Measurements from ENCODE around the gene FSTL4. TPM values are rescaled to one million over a fixed set of nuclear protein-coding genes. Genes with fewer than 3 reads are reported as not detected.

FSTL4 gene
- total RNA-seq, 1 donor from 2014 or later = 0.20 TPM

DNA sequence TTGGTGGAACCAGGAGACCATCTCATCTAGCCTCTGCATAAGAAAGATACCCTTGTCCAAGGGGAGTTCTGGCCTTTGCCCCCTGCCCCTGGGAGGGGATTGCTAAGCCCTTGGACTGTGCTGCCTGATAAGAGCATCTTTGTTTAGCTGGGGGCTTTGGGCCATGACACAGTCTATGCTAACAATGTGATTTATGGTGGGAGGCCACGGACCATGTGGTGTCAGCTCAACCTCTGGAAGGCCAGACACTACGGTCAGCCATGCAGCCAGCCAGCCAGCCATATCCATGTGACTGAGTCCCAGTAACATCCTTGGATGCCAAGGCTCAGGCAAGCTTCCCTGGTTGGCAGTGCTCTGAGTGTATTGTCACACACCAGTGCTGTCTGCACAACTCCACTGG lies 244.4 kb downstream of the FSTL4 start:
- no peak for DNase-seq (ENCODE audit: low read depth in 2 of 2)

DNA sequence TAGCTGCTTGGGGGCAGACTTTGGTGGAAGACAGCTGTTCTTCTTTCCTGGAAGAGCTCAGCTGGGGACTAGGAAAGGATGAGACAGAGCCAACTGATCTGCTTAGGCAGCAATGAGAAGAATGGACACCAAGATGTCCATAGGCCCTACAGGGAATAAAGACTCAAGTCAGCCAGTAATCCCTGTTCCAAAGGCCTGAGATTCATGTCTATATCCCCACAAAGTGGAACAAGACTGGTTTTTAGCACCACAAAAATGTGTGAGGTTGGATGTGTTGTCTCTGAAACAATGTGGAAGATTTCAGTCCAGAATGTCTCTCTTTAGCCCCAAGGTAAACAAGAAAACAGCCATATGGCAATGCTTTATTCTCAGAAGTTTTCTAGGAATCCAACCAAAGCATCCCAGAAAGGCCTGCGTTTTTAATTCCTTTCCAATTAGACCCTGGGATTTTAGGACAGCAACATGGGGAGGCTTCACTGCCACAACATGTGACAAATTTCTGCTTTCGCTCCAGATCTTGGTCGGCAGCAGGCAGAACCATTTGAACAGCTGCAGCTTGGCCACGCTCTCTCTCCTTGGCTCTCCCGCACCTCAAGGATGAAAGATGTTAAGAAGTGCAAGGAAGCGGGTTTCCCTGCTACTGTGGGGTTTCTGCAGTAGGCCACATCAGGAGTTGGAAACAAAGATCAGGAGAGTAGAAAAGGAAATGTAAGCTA lies 245.1 kb downstream of the FSTL4 start:
- DNase-seq (ENCODE audit: low read depth in 2 of 2) = no peak

DNA sequence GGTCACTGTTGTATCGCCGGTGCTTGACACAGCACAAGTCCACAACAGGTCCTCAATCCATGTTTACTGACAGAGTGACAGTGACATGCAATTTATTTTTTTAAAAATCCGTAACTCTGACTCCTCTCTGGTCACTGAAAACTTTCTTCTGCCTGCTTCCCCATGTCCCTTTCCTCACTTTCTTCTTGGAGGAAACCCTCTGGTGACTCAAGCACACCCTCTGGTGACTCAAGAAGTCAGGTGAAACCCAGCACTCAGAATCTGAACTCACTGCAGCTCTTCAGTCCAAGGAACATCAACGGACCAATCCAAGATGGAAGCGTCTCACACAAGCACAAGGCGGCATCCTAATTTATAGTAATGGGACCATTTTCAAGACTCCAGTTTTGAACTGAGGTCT lies 245.9 kb downstream of the FSTL4 start:
- DNase-seq (ENCODE audit: low read depth in 2 of 2) = no peak

DNA sequence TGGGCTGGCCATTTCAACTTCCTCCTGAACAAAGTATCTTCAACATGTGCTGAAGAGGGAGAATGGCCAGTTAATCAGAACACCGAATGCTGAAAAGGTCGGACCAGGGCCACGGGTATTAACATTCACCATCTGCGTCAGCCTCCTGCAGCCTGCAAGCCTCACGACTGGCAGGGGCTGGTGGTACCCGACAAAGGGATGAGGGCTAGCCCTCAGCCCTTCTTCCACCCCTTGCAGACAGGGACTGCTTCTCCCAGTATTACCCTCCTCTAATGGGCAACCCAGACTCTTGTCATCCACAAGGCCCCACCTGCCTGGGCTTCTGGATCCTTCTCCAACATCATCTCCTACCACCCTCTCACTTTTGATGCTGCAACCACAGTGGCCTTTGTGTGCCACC lies 246.6 kb downstream of the FSTL4 start:
- no peak for DNase-seq (ENCODE audit: low read depth in 2 of 2)

DNA sequence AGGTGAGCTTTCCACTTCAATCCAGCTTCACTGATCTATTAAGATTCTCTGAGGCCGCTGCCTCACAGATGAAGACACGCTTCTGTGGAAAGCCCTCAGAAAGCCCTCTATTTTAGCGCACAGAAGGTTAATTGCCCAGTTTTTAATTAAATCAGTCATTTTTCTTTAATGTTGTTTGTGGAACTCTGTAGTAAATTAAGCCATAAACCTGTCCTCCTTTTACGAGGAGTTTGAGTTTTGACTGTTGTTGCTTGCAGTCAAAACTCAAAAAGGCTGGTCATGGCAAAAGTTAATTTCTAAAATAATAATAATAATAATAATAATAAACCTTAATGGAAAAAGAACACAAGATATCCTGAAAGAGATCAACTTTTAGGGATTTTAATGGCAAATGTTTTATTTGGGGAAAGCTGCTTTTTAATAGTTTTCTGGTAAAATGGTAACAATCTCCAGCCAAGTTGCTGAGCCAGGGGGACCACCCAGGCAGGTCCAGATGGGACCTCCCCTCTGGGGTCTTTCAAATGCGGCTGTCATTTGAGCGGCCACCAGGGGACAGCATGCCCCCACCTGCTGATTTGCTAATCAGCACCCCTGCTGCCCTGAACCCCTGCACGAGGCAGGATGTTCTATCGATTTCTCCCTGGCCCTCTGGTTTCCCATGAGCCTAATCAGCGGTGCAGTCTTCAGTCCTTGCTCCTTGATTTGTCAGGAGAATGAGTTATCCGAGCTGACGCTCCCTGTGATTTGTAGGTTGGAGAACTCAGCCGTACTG lies 247.2 kb downstream of the FSTL4 start:
- peak in 1 of 2 donors; percentile 22 for DNase-seq (ENCODE audit: low read depth in 2 of 2)

DNA sequence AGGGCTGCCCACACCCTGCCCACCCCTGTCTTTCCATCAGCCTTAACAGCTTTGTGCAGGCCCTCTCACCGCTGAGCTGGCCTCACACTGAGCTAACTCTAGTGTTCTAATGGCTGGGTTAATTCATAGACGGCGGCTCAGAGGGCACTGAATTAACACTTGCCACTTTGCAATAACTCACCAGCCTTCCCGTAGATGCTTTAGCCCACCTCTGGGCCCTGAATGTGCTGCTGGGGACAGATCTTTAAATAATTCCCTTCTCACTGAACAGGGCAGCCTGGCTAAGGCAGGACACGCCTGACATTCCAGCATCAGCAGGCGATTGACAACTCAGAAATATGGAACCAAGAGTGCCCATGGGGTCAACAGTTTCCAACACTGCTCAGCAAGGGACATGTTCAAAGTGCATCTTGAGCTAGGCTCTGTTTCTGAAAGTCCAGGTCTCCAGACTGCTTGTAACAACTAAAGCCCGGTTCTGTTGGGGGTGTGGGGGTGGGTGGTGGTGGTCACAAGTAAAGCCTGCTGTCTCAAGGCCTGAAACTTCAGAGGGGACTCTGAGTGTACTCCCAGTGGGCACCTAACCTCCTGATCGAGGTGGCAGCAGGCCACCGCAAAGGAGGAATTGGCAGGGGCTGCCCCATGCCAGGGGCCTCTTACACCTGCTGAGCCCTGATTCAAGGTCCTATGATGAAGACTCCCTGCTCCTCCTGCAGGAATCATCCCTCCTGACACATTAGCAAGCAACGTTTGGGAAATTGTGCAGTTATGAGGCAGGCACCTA lies 248.3 kb downstream of the FSTL4 start:
- no peak for DNase-seq (ENCODE audit: low read depth in 2 of 2)

DNA sequence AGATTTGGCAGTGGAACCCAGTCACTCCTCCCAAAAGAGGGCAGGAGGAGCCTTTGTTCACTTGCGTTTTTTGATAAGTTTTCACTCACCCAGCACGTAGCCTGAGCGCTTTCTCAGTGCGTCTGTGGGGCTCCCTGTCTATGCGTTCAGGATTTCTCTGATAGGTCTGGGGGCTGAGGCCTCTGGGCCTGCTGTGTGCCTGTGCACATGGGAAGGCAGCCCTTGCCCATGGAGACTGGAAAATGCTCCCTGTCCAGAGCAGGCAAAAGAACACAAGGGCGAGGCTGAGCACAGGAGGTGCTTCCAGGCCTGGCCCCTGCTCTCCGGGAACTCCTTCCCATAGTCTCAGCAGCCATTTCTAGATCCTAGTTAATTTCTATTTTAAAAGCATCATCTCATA lies 249.9 kb downstream of the FSTL4 start:
- DNase-seq (ENCODE audit: low read depth in 2 of 2) = no peak

DNA sequence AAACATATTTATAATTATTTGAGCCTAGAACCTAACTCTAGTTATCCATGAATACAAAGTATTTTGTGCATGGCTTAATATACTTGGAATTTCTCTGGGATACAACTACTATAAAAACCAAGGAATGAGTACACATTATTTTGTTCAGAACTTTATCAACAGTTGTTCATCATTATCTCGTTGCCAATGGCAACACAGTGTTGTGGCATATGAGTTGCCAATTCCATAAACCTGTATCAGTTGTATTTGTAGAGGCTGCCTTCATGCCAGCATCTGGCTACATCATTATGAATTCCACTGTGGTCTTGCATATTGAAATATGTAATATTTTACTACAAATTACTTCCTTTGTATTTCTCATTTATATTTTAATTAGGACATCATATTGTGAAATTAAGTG lies 250.4 kb downstream of the FSTL4 start:
- peak in 1 of 2 donors; percentile 11 for DNase-seq (ENCODE audit: low read depth in 2 of 2)

DNA sequence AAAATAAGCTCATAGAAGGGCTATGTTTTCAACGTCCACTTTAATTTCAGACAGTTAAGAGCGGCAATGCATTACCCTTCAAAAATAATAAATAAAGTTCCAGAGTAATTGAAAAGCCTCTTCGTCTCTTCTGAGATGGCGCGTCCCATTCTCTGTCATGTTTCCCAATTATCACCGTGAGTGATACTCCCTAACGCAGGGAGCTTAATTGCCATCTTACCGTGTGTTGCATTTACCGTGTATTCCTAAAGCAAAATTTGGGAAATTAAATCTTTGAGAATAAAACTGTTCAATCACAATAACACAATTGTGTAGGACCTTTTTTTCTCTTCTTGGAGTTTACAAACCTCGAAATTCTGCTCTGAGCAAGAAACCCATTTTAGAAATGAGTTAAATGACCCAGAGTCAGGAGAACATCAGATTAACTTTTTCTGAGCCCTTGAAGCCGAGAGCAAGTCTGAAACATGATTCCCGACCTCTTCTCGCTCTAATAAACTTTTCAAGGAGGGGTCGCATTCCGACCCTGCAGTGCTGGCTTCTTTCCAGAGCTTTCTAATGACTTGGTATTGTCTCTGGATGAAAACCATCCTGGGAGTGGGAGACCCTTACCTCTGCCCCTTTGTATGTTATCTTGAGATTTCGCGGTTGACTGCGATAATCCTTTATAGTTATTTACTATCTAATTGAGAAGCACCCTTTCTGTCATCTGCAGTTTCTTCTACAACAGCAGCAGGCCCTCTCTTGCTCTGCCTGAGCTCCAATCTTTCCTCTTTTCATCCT lies 251.5 kb downstream of the FSTL4 start:
- DNase-seq (ENCODE audit: low read depth in 2 of 2) = no peak

DNA sequence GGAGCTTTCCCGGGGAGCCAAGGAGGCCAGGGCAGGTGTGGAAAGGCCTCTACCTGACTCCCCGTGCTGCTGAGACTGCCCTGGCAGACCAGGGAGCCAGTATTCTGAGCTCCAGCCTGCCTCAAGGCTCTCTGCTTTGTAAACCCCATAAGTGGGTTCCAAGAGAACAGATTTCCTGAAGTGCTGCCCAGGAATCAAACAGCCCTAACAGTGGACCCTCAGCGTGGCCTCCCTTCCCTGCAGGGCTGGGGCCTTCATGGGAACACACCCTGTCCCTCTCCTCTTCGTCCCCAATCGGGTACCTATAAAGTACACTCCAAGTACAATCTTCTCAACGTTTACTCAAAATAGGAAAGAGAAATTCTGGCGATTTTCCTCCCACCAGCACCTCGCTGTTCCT lies 252.5 kb downstream of the FSTL4 start:
- DNase-seq (ENCODE audit: low read depth in 2 of 2) = no peak

DNA sequence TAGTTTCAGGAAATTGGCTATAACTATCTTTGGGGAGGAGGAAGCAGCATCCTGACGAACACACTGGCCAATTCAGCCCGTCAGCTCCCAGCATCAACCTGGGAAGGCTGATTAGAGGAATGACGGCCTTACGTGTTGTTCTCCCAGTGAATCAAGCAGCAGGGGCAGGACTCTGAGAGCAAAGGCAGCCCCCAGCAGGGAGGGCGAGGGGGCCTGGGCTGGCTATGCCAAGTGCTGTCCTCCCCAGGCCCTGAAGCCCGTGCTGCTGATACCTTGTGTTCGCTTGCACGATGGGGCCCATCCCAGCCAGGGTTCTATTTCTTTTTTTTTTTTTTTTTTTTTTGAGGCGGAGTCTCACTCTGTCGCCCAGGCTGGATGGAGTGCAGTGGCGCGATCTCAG lies 254.1 kb downstream of the FSTL4 start:
- no peak for DNase-seq (ENCODE audit: low read depth in 2 of 2)

DNA sequence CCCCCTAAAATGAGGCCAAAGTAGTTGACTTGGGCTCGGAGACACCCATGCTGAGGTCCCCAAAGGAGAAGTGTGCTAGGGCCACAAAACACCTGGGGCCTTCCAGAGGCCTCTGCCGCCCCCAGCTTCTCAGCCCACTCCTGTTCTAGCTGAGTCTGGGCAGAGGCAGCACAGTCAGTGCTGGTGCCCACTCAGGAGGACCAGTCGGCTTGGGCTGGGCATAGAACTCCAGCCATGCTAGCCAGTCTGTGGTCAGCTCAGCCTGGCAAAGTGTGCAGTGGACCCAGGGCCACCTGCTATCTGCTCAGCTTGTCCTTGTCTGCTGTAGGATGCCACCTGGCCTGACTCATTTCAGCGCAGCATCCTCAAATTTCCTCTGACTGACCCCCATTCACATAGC lies 254.6 kb downstream of the FSTL4 start:
- no peak for DNase-seq (ENCODE audit: low read depth in 2 of 2)

DNA sequence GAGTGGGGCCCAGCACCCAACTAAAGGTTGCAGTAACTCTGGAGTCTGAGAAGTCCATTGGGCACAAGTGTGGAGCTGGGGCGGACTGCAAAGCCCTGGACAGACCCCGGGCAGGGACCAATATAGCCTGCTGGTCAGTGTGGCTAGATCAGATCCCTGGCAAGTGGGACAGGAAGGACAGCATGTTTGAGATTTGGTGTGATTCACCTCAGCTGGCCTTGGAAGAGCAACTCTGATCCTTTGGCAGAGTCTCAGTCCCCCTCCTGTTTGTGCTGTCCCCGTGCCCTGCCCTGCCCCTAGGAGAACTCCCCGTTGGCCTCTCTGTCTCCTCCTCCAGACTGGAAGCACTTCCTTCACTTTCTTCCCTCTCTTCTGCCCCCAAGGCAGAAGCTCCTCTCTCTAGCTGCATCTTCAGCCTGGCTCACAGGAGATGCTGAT lies 255.3 kb downstream of the FSTL4 start:
- no peak for DNase-seq (ENCODE audit: low read depth in 2 of 2)

DNA sequence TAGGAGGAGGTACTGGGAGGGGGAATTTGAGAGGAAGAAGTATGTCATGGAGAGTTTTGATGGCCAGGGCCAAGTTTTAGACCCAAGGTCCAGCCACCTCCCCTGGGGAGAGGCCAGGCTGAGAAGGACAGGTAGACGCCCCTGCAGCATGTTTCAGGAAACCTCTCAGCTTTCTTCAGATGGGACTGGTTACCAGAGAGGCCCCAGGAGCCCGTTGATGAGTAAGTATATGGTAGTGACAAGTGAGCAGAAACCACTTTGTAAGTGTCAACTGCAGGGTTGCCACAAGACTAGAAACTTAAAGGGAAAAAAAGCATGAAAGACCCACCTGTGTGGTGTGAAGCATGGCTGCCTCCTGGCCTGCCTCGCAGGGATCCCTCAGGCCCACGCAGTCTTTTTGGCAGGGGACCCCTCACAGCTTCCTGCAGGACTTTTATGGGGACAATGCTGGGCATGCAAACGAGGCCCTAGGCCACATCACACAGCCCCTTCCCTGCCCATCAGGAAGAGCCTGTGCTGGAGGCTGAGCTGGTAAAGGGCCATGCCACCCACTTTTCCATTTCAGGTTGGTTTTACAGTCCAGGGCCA lies 255.9 kb downstream of the FSTL4 start:
- DNase-seq (ENCODE audit: low read depth in 2 of 2) = no peak

DNA sequence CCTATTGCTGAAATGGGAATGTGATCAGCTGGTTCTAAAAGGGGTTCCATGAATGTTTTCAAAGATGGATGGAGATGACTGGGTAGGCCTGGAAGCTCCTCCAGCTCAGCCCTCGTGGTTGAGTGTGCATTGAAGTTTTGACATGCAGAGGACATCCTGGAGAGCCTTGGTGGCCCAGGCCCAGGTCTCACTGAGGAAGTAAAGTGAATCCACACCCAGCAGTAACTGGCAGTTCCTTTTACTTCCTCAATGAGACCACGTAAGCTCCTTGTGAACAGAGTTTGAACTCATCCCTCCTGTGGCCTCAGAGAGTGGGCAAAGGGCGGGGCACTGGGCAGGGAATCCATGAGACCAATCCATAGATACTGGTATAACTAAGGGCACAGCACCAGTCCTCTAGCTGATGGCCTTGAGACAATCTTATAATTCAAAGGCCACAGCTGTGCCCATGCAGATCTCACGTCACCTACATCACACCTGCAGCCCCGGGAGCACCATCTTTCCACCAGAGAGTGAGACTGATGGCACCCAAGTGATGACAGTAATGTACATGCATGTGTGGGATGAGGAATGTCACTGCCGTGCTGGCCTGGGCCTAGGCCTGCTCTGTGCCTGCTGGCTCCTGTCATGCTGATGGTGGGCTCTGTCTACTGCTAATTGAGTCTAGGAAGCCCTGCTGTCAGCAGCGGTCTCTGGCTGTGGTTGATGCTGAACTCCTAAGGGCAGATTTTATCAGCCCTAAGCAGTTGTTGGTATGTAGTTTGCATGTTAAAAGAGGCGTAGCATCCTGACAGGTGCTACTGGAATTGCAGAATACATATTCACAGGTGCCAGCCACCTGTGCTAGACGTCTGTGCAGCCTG lies 257.8 kb downstream of the FSTL4 start:
- no peak for DNase-seq (ENCODE audit: low read depth in 2 of 2)

DNA sequence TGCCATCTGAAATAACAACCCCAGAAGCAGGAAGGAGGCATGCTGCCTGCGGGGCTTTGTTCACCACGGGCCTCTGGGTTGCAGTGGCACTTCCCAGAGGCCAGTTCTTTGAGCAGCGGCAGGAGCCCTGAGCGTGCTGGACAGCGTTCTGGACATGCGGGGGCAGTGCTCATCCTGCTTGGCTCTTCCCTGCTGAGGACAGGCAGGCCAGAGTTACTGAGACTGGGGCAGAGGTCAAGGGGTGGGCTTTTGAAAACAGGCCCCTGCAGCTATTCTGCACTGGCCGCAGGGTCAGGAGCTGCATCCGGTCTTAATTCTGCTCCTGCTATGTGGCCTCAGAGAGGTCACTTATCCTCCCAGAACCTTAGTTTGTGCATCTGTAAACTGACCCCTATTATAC lies 258.6 kb downstream of the FSTL4 start:
- peak in 1 of 2 donors; percentile 50 for DNase-seq (ENCODE audit: low read depth in 2 of 2)

DNA sequence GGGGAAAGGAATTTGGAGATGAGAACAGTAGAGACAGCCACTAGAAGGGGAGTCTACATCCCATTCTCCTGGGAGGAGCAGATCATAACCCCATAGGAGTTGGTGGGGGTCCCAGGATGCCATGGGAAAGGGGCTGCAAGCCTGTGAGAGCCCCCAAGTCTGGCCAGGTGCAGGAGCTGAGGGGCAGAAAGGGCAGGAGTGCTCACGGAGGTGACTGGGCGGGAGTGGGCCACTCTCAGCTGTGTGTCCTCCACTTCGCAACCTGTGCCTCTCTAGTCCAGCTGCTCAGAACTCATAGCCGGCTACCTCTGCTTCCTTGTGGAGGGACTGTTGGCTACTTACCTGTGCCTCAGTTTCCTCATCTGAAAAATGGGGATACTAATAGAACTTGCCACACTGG lies 263.9 kb downstream of the FSTL4 start:
- no peak for DNase-seq (ENCODE audit: low read depth in 2 of 2)

DNA sequence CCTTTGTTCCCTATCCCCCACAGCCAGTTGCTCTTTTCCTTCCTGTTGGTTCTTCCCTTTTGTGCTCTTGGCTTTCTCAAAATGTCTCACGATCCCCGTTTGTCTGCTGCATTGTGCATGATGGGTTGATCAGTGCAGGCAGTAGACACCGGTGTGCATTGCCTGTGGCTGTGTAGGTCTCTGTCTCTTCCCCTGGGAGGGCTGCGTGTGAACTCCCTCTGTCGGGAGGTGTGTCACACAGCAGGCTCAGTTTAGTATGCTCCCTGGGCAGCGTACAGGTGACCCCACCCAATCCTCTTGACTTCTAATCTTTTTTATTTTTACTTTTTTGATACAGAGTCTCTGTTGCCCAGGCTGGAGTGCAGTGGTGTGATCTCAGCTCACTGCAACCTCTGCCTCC lies 265.3 kb downstream of the FSTL4 start:
- DNase-seq (ENCODE audit: low read depth in 2 of 2) = peak in 1 of 2 donors; percentile 63

DNA sequence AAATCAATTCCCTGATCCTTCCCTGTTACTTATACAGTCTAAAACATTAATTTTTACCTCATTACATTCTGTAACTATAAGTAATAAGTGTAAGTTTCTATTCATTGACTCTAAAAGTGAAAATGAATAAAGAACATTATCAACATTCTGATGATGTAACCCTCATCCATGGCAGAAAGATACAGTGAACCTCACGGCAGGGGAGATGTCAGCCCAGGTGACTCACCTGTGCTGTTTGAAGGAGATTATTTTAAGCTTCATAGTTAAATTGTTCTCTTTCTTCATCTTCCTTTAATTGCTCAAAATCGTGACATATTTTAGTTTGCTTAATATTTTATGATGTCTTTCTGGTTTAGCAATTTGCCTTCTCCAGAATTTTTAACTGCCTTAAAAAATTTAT lies 268.1 kb downstream of the FSTL4 start:
- no peak for DNase-seq (ENCODE audit: low read depth in 2 of 2)

DNA sequence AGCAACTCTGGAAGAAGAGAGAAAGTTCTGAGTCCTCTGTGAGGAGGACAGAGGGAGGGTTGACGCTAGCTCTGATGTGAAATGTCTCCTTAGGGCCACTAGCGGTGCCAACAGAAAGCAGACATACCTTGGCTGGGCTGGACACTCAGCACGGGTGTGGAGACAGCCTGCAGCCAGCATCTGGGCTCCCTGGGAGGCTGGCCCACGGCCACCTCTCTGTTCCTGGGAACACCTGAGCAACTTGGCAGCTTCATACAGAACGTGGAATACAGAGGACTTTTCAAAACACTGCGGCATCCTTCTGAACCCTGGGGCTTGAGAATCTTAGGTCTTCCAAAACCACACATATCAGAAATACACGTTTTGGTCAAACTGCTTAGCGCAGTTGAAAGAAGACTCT lies 269.1 kb downstream of the FSTL4 start:
- DNase-seq (ENCODE audit: low read depth in 2 of 2) = no peak
